Measurements from ENCODE around the gene HDAC9. TPM values are rescaled to one million over a fixed set of nuclear protein-coding genes. Genes with fewer than 3 reads are reported as not detected.

HDAC9 gene
- total RNA-seq, 4 donors from 2014 or later = 3.4 to 7.2 (median 4.5) TPM

DNA sequence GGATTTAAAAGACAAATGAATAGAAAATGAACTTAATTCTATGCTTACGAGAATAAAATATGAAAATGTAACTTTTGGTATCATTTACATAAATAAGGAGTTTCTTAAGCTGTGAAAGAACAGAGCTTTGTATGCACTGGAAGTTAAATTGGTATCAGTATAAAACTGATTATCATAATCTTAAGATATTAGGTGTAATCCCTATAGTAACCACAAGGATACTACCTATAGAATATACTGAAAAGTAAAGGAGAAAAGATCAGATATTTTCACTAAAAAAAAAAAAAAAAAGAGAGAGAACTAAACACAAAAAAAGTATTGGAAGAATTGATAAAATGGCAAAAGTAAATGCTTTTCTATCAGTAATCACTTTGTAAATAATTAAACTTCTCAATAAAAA lies 521.8 kb downstream of the HDAC9 start:
- Histone ChIP-seq H3K36me3 (no peaks in the 10 kb centered on the region), H3K9me3 (peaks cover 4% of the 10 kb centered on the region), H3K4me1 (no peaks in the 10 kb centered on the region), H3K27ac (no peak overlapping the region), H3K27me3 (no peaks in the 10 kb centered on the region), H3K4me3 (no peak overlapping the region)
- 91% methylated on average over 1 of the region's 1 CpG for WGBS
- no peak for DNase-seq (ENCODE audit: low spot score in 2 of 2)
- TF ChIP-seq POLR2AphosphoS5 (IDR thresholded peaks at IDR 0.05) = no peak
- TF ChIP-seq EP300 (IDR thresholded peaks at IDR 0.05) = no peak
- no peak for TF ChIP-seq POLR2A (IDR thresholded peaks at IDR 0.05)
- no peak for TF ChIP-seq CTCF (IDR thresholded peaks at IDR 0.05)

DNA sequence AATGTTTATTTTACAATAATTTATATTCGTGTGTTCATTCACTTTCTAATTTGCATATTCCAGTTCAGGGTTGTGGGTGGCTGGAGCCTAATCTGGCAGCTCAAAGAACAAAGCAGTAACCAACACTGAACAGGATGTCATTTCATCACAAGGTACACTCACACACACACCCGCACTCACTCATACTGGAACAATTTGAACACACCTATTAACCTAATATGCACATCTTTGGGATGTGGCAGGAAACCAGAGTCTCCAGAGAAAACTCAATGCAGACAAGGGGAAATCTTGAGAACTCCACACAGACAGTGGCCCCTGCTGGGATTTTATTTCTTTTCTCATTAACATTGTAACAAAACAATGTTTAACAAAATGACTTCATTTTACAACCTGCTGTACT lies 524.5 kb downstream of the HDAC9 start:
- Histone ChIP-seq H3K27me3 (no peaks in the 10 kb centered on the region), H3K27ac (no peak overlapping the region), H3K4me3 (no peak overlapping the region), H3K4me1 (no peaks in the 10 kb centered on the region), H3K9me3 (peaks cover 4% of the 10 kb centered on the region), H3K36me3 (no peaks in the 10 kb centered on the region)
- WGBS = 80% methylated on average over 2 of the region's 2 CpGs
- DNase-seq (ENCODE audit: low spot score in 2 of 2) = no peak
- TF ChIP-seq POLR2AphosphoS5 (IDR thresholded peaks at IDR 0.05) (no peak), CTCF (IDR thresholded peaks at IDR 0.05) (no peak), POLR2A (IDR thresholded peaks at IDR 0.05) (no peak), EP300 (IDR thresholded peaks at IDR 0.05) (no peak)

- H3K9me3 ChIP-seq = peaks cover 4% of the 10 kb centered on the region
- H3K27me3 ChIP-seq = no peaks in the 10 kb centered on the region
- no peak for DNase-seq (ENCODE audit: low spot score in 2 of 2)
- no peaks in the 10 kb centered on the region for H3K4me1 ChIP-seq
- no peak for TF ChIP-seq POLR2AphosphoS5 (IDR thresholded peaks at IDR 0.05)
- no peak overlapping the region for H3K4me3 ChIP-seq
- no peak overlapping the region for H3K27ac ChIP-seq
- WGBS = 68% methylated on average over 2 of the region's 2 CpGs
- H3K36me3 ChIP-seq = no peaks in the 10 kb centered on the region
Observed at GRCh38 chr7:19020711-19021110, 525.2 kb downstream of the HDAC9 start.

DNA sequence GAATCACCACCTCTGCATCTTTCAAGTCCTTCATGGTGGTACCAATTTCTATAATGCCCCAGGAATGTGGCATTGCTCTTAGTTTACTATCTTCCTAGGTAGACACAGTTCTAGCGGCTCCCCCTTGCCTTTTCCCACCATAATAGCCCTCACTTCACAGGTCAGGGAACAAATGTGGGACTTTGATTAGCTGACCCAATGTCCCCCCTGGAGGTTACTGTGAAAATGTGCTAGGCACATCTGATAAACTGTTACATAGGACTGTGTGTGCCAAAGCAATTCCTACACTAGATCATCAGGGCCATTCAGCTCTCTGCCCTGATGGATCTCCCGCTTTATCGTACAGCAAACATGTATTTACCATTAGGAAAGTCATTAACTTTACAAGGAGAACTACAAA lies 527.9 kb downstream of the HDAC9 start:
- H3K27ac ChIP-seq = no peak overlapping the region
- H3K4me1 ChIP-seq = no peaks in the 10 kb centered on the region
- no peaks in the 10 kb centered on the region for H3K36me3 ChIP-seq
- WGBS = 91% methylated on average over 3 of the region's 3 CpGs
- no peak overlapping the region for H3K4me3 ChIP-seq
- no peak for TF ChIP-seq CTCF (IDR thresholded peaks at IDR 0.05)
- TF ChIP-seq POLR2AphosphoS5 (IDR thresholded peaks at IDR 0.05) = no peak
- TF ChIP-seq POLR2A (IDR thresholded peaks at IDR 0.05) = no peak
- TF ChIP-seq EP300 (IDR thresholded peaks at IDR 0.05) = no peak
- no peaks in the 10 kb centered on the region for H3K9me3 ChIP-seq
- no peaks in the 10 kb centered on the region for H3K27me3 ChIP-seq
- DNase-seq (ENCODE audit: low spot score in 2 of 2) = no peak

GRCh38 chr7:19024261-19024660 lies 528.7 kb downstream of the HDAC9 start:
- TF ChIP-seq EP300 (IDR thresholded peaks at IDR 0.05) = no peak
- TF ChIP-seq POLR2AphosphoS5 (IDR thresholded peaks at IDR 0.05) = no peak
- no peak for TF ChIP-seq CTCF (IDR thresholded peaks at IDR 0.05)
- TF ChIP-seq POLR2A (IDR thresholded peaks at IDR 0.05) = no peak
- WGBS = 64% methylated on average over 4 of the region's 4 CpGs

DNA sequence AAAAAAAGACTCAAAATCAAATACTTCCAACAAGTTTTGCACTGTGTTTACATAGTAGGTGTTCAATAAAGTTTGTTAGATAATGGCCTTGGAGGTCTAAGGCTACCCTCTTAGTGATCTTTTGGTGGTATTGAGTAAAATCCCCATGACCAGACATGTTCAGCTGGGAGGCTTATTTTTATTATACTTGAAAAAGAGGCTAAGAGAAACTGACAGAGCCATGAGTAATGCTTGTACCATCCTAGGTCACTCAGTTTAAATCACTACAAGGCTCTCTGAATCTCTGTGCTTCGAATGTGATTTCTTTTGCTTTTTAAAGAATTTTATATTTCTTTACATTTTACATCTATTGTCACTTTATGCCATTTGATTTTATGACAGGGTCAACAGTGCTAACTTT lies 531.3 kb downstream of the HDAC9 start:
- DNase-seq (ENCODE audit: low spot score in 2 of 2) = no peak
- TF ChIP-seq POLR2AphosphoS5 (IDR thresholded peaks at IDR 0.05) = no peak
- TF ChIP-seq POLR2A (IDR thresholded peaks at IDR 0.05) = no peak
- TF ChIP-seq EP300 (IDR thresholded peaks at IDR 0.05) = no peak
- TF ChIP-seq CTCF (IDR thresholded peaks at IDR 0.05) = no peak
- no peaks in the 10 kb centered on the region for H3K36me3 ChIP-seq
- H3K9me3 ChIP-seq = no peaks in the 10 kb centered on the region
- H3K27ac ChIP-seq = no peak overlapping the region
- H3K4me3 ChIP-seq = no peak overlapping the region
- no peaks in the 10 kb centered on the region for H3K4me1 ChIP-seq
- H3K27me3 ChIP-seq = no peaks in the 10 kb centered on the region
- WGBS = 38% methylated on average over 1 of the region's 1 CpG

More at GRCh38 chr7:19024261-19024660, 528.7 kb downstream of the HDAC9 start:
- Histone ChIP-seq H3K36me3 (no peaks in the 10 kb centered on the region), H3K4me3 (no peak overlapping the region), H3K27me3 (no peaks in the 10 kb centered on the region), H3K27ac (no peak overlapping the region), H3K4me1 (no peaks in the 10 kb centered on the region), H3K9me3 (no peaks in the 10 kb centered on the region)
- DNase-seq (ENCODE audit: low spot score in 2 of 2) = no peak
